H1 (cell line): Measurements from ENCODE around the gene LILRB2.

ENCODE experiments used
- CBX8 ChIP-seq: fragments of 300-800, 300-1000 bp; sonication (generic); IDR thresholded peaks from 2 replicates; pipeline ENCODE4 v1.7.1; 2016; ENCODE audit warnings: low read depth, low read length, borderline replicate concordance
- CREB1 ChIP-seq: IDR thresholded peaks from 2 replicates; pipeline ENCODE4 v1.6.1; 2012; ENCODE audit warnings: inconsistent platforms
- CTCF ChIP-seq, 3 experiments: IDR thresholded peaks; 1 replicate in 2 of 3; 2 replicates in 1 of 3; pipeline versions ENCODE4 v1.5.1 to v1.6.1; 2011; ENCODE audit warnings: low read length in 3 of 3, mild to moderate bottlenecking in 3 of 3, inconsistent platforms in 2 of 3, low read depth in 1 of 3, moderate library complexity in 1 of 3; ENCODE audit not compliant: insufficient read depth in 1 of 3; ENCODE audit errors: control extremely low read depth in 1 of 3
- EGR1 ChIP-seq: IDR thresholded peaks from 2 replicates; pipeline ENCODE4 v1.6.1; 2011; ENCODE audit warnings: low read depth, low read length, borderline replicate concordance
- GABPA ChIP-seq: IDR thresholded peaks from 2 replicates; pipeline ENCODE4 v1.6.1; 2011; ENCODE audit warnings: mild to moderate bottlenecking, low read length, moderate library complexity, borderline replicate concordance; ENCODE audit not compliant: insufficient read depth
- HDAC2 ChIP-seq, 2 experiments: fragments of 300-600 bp in 1 of 2; sonication (generic) in 1 of 2; IDR thresholded peaks; 2 replicates each; pipeline ENCODE4 v1.6.1; 2011 to 2012; ENCODE audit warnings: low read depth in 2 of 2, low read length in 2 of 2, mild to moderate bottlenecking in 2 of 2, moderate library complexity in 2 of 2, borderline replicate concordance in 1 of 2, inconsistent platforms in 1 of 2
- MAFK ChIP-seq: IDR thresholded peaks from 2 replicates; pipeline ENCODE4 v1.6.1; 2012; ENCODE audit warnings: low read depth, mild to moderate bottlenecking, improper control_type of control experiment, low read length
- POLR2AphosphoS5 ChIP-seq: IDR thresholded peaks from 2 replicates; pipeline ENCODE4 v1.6.1; 2011; ENCODE audit warnings: low read depth, low read length
- RBBP5 ChIP-seq: IDR thresholded peaks from 2 replicates; pipeline ENCODE4 v1.7.1; 2012; ENCODE audit warnings: low read depth, mild to moderate bottlenecking, inconsistent platforms, low read length, moderate library complexity, borderline replicate concordance
- SAP30 ChIP-seq: fragments of 300-600 bp; sonication (generic); IDR thresholded peaks from 2 replicates; pipeline ENCODE4 v1.7.1; 2012; ENCODE audit warnings: low read length, moderate library complexity, mild to moderate bottlenecking, inconsistent platforms; ENCODE audit not compliant: insufficient read depth, insufficient replicate concordance
- TBP ChIP-seq: IDR thresholded peaks from 2 replicates; pipeline ENCODE4 v1.6.1; 2011; ENCODE audit warnings: low read depth, low read length, improper control_type of control experiment
- YY1 ChIP-seq: IDR thresholded peaks from 2 replicates; pipeline ENCODE4 v1.6.1; 2011; ENCODE audit warnings: low read depth, mild to moderate bottlenecking, low read length

DNA sequence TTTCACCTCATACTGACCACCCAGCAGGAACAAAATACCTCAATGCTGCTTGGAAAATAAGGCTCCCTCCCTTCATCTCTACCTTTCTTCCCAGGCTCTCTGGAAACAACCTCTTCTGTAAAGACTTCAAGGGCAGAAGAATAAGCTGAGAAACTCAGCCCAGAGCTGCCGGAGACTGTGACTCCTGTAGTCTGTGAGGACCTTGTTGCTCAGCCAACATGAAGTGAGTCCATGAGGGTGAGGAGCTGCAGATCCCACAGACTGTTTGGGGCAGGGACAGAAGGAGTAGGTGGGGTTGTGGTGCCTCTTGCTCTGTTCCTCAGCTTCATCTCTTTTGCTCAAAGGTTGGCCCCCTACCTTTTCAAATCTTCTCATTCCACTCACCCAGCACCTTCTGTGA lies 24.2 kb upstream of the LILRB2 start:
- TF ChIP-seq HDAC2 (IDR thresholded peaks at IDR 0.05; ENCODE audit: borderline replicate concordance in 1 of 2, low read depth in 2 of 2, low read length in 2 of 2) (no peak), YY1 (no peak), CTCF (IDR thresholded peaks at IDR 0.05; ENCODE audit: control extremely low read depth in 1 of 3, insufficient read depth in 1 of 3, low read depth in 1 of 3, low read length in 3 of 3) (no peak), CREB1 (no peak), MAFK (no peak), SAP30 (no peak), TBP (no peak), EGR1 (no peak), CBX8 (no peak), POLR2AphosphoS5 (no peak), RBBP5 (no peak), GABPA (no peak)
